ENCODE results near the gene IQSEC1. TPM values are rescaled to one million over a fixed set of nuclear protein-coding genes. Genes with fewer than 3 reads are reported as not detected.
A peak's percentile ranks its signal among the peaks of the same experiment; 100 is the strongest.

Gene IQSEC1
- total RNA-seq, 1 donor from 2014 or later, result 82.3 TPM

- H3K36me3 ChIP-seq, result no peaks in the 10 kb centered on the region
- peaks cover 5% of the 10 kb centered on the region for H3K4me1 ChIP-seq
- H3K9me3 ChIP-seq, result no peaks in the 10 kb centered on the region
- DNase-seq (peak; percentile 32), ATAC-seq (no peak)
- intact Hi-C loops (cut with DNase I), result no loop called here
- TF ChIP-seq CTCF (IDR thresholded peaks at IDR 0.05), result no peak
- H3K4me3 ChIP-seq, result no peak overlapping the region
- no peak overlapping the region for H3K27ac ChIP-seq
- peaks cover under 1% of the 10 kb centered on the region for H3K27me3 ChIP-seq (ENCODE audit: low read depth)
Measured at GRCh38 chr3:13105896-13106250, 32.6 kb upstream of the IQSEC1 start.

GRCh38 chr3:13105181-13105895 is 32.1 kb upstream of the IQSEC1 start:
- Histone ChIP-seq H3K36me3 (no peaks in the 10 kb centered on the region), H3K27me3 (ENCODE audit: low read depth) (no peaks in the 10 kb centered on the region), H3K4me3 (no peak overlapping the region), H3K27ac (no peak overlapping the region), H3K4me1 (no peaks in the 10 kb centered on the region), H3K9me3 (no peaks in the 10 kb centered on the region)
- no peak for TF ChIP-seq CTCF (IDR thresholded peaks at IDR 0.05)
- ATAC-seq (no peak), DNase-seq (peak; percentile 28)
- intact Hi-C loops (cut with DNase I), result no loop called here

- Histone ChIP-seq H3K27ac (no peak overlapping the region), H3K9me3 (no peaks in the 10 kb centered on the region), H3K27me3 (ENCODE audit: low read depth) (peaks cover 4% of the 10 kb centered on the region), H3K36me3 (no peaks in the 10 kb centered on the region), H3K4me3 (no peak overlapping the region), H3K4me1 (no peaks in the 10 kb centered on the region)
- DNase-seq, result peak; percentile 24
- no peak for TF ChIP-seq CTCF (IDR thresholded peaks at IDR 0.05)
- ATAC-seq, result no peak
- intact Hi-C loops (cut with DNase I), result no loop called here
Measured at GRCh38 chr3:13104511-13104910, 31.3 kb upstream of the IQSEC1 start.

GRCh38 chr3:13103416-13104058 is 30.3 kb upstream of the IQSEC1 start:
- ATAC-seq (no peak), DNase-seq (peak; percentile 27)
- no peak overlapping the region for H3K4me3 ChIP-seq
- no peaks in the 10 kb centered on the region for H3K4me1 ChIP-seq
- intact Hi-C loops (cut with DNase I), result no loop called here
- H3K9me3 ChIP-seq, result no peaks in the 10 kb centered on the region
- no peaks in the 10 kb centered on the region for H3K36me3 ChIP-seq
- TF ChIP-seq CTCF (IDR thresholded peaks at IDR 0.05), result no peak
- H3K27ac ChIP-seq, result no peak overlapping the region
- H3K27me3 ChIP-seq (ENCODE audit: low read depth), result peaks cover 4% of the 10 kb centered on the region

GRCh38 chr3:13102386-13103345 is 29.4 kb upstream of the IQSEC1 start:
- no peak for DNase-seq
- H3K4me1 ChIP-seq, result no peaks in the 10 kb centered on the region
- H3K27me3 ChIP-seq (ENCODE audit: low read depth), result peaks cover 4% of the 10 kb centered on the region
- no peak overlapping the region for H3K4me3 ChIP-seq
- no peak for ATAC-seq
- H3K9me3 ChIP-seq, result no peaks in the 10 kb centered on the region
- H3K36me3 ChIP-seq, result no peaks in the 10 kb centered on the region
- intact Hi-C loops (cut with DNase I), result no loop called here
- TF ChIP-seq CTCF (IDR thresholded peaks at IDR 0.05), result no peak
- H3K27ac ChIP-seq, result no peak overlapping the region

All from lower lobe of right lung (tissue), 2 donors.